Ishikawa (cell line): ENCODE measurements around the gene SMARCC1.

Source experiments
- CEBPB ChIP-seq: IDR thresholded peaks from 2 replicates; pipeline ENCODE4 v1.6.1; 2012
- EP300 ChIP-seq: IDR thresholded peaks from 2 replicates; pipeline ENCODE4 v1.6.1; 2012; ENCODE audit warnings: borderline replicate concordance
- NFIC ChIP-seq: IDR thresholded peaks from 2 replicates; pipeline ENCODE4 v1.6.1; 2012
- TAF1 ChIP-seq: IDR thresholded peaks from 2 replicates; pipeline ENCODE4 v1.6.1; 2012; ENCODE audit warnings: low read depth, mild to moderate bottlenecking
- TEAD4 ChIP-seq: IDR thresholded peaks from 2 replicates; pipeline ENCODE4 v1.6.1; 2012
- USF1 ChIP-seq: IDR thresholded peaks from 2 replicates; pipeline ENCODE4 v1.6.1; 2012
- ZBTB7A ChIP-seq: IDR thresholded peaks from 2 replicates; pipeline ENCODE4 v1.6.1; 2012; ENCODE audit warnings: low read depth
- TF ChIP-seq, protein P1 (sequence below): IDR thresholded peaks from 2 replicates; pipeline ENCODE4 v1.6.1; 2012; ENCODE audit warnings: low read depth, mild to moderate bottlenecking
- TF ChIP-seq, protein P2 (sequence below): IDR thresholded peaks from 2 replicates; pipeline ENCODE4 v1.6.1; 2012

GRCh38 chr3:47611576-47611975, 170.1 kb downstream of the SMARCC1 start:
- TF ChIP-seq, protein P1, sequence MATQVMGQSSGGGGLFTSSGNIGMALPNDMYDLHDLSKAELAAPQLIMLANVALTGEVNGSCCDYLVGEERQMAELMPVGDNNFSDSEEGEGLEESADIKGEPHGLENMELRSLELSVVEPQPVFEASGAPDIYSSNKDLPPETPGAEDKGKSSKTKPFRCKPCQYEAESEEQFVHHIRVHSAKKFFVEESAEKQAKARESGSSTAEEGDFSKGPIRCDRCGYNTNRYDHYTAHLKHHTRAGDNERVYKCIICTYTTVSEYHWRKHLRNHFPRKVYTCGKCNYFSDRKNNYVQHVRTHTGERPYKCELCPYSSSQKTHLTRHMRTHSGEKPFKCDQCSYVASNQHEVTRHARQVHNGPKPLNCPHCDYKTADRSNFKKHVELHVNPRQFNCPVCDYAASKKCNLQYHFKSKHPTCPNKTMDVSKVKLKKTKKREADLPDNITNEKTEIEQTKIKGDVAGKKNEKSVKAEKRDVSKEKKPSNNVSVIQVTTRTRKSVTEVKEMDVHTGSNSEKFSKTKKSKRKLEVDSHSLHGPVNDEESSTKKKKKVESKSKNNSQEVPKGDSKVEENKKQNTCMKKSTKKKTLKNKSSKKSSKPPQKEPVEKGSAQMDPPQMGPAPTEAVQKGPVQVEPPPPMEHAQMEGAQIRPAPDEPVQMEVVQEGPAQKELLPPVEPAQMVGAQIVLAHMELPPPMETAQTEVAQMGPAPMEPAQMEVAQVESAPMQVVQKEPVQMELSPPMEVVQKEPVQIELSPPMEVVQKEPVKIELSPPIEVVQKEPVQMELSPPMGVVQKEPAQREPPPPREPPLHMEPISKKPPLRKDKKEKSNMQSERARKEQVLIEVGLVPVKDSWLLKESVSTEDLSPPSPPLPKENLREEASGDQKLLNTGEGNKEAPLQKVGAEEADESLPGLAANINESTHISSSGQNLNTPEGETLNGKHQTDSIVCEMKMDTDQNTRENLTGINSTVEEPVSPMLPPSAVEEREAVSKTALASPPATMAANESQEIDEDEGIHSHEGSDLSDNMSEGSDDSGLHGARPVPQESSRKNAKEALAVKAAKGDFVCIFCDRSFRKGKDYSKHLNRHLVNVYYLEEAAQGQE = no peak
- no peak for TF ChIP-seq CEBPB
- TF ChIP-seq EP300 = no peak
- TF ChIP-seq USF1 = no peak
- TF ChIP-seq ZBTB7A = no peak
- no peak for TF ChIP-seq NFIC
- no peak for TF ChIP-seq TEAD4
- TF ChIP-seq TAF1 = no peak
- TF ChIP-seq, protein P2, sequence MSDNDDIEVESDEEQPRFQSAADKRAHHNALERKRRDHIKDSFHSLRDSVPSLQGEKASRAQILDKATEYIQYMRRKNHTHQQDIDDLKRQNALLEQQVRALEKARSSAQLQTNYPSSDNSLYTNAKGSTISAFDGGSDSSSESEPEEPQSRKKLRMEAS = no peak
